Stimulated activated CD4-positive, alpha-beta T cell treated with anti-CD3 and anti-CD28 coated beads, TNF-alpha, amount 100 ng/mL, for 48 hours (primary cell): Measurements from ENCODE around the gene RNF180.
"Not testable (repeated sequence)": the region's sequence is repeated elsewhere in the genome, so short reads cannot be mapped to it uniquely, and the experiment has no call there.

ENCODE experiments used
- DNase-seq, 3 donors: peaks; one replicate each; pipeline ENCODE4 v3.0.0-alpha.2; 2020; ENCODE audit warnings: low read depth in 3 of 3

RNF180 gene

GRCh38 chr5:64180661-64181343 lies 15.2 kb downstream of the RNF180 start:
- DNase-seq = no peak

DNA sequence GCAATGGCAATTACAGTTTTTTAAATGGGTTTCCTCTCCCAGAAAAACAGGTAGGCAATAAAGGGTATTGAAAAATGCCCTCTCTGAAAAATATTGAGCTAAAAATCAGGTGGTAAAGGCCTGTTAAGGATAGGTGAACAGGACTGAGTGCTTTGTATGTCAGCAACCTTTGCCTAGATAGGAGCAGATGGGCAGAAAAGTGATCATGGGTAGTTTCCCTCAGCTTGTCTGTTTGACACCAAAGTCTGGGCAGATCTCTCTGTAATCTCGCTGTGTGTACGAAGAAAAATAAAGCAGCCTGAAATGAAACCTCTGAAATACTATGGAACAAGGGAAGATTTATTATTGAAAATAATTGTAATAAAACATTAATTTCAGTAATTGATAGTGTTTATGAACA lies 15.8 kb downstream of the RNF180 start:
- no peak for DNase-seq

- no peak for DNase-seq
These were observed 18.3 kb downstream of the RNF180 start for GRCh38 chr5:64183956-64184355.

GRCh38 chr5:64184832-64185231 lies 19.2 kb downstream of the RNF180 start:
- DNase-seq = no peak

DNA sequence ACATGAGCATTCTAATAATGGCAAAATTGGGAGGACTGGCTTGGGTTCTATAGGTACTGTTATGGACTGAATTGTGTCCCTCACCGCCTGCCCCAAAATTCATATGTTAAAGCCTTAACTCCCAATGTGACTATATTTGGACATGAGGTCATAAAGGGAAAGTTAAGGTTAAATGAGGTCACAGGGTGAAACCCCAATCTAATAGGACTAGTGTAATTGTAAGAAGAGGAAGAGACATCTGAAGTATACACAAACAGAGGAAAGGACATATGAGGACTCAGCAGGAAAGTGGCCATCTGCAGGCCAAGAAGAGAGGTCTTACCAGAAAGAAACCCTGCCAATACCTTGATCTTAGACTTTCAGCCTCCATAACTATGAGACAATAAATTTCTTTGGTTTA lies 23.1 kb downstream of the RNF180 start:
- no peak for DNase-seq

- no peak for DNase-seq
These were observed 25.1 kb downstream of the RNF180 start for GRCh38 chr5:64190562-64191306.

DNA sequence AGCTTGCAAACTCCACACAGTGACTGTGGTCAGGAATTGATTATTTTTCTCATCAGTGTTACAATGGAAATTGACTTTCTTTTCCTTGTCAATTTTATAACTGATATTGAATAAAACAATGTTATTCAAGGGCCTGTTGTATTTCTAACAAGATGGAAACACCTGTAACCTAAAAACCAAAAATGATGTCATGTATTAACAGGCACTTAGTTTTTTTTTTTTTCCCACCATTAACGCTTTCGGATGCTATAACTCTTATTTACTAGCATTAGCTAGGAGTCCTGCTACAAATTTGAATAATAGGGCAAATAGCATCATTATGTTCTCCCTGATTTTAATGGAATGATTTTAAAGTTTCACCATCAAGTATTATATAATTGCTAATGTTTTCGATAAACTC lies 30.3 kb downstream of the RNF180 start:
- no peak for DNase-seq

DNA sequence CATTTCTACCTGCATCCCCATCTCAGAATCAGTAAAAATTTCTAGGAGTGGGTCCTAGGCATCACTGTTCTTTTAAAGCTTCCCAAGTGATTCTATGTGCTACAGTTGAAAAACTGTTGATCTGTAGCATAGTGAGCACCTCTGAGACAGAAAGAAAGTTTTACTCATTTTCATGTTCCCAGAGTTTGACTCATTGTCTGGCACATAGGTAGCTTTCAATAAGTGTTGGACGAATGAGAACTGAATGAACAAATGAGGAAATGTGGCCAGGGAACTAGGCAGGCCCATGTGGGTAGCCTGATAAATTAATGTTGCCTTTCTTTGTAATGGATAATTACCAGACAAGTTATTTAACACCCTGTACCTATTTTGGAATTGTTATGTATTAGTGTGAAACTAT lies 33.8 kb downstream of the RNF180 start:
- no peak for DNase-seq

- DNase-seq = no peak
These were observed 36.4 kb downstream of the RNF180 start for GRCh38 chr5:64201996-64202395.

DNA sequence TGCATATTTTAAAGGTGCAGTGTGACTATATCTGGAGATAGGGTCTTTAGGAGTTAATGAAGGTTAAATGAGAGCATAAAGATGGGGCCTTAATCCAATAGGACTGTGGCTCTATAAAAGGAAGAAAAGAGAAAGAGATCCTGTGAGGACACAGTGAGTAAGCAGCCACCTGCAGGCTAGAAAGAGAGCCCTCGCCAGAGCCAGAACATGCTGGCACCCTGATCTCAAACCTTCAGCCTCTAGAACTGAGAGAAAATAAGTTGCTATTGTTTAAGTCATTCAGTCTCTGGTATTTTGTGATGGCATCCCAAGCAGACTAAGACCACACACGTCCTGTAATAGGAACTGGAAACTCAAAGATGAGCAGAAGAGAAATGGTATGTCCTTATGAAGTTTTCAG lies 41.0 kb downstream of the RNF180 start:
- no peak for DNase-seq

- no peak for DNase-seq
These were observed 42.3 kb downstream of the RNF180 start for GRCh38 chr5:64207978-64208377.

DNA sequence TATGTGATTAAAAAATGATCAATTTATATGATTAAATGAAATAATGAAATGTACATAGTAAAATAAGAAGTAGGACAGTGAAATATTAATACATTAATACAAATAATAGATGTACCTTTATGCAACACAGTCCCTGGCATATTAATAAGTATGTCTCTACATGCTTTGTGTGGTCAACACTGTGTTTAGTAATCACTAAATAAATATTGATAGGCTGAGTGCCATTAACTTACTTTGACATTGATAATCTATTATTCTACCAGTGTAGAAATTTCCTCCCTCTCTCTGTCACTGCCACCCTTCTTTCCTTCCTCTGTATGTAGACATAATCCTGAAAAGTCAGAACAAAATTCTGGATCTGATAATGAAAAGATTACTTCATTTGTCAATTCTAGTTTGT lies 43.7 kb downstream of the RNF180 start:
- no peak for DNase-seq

DNA sequence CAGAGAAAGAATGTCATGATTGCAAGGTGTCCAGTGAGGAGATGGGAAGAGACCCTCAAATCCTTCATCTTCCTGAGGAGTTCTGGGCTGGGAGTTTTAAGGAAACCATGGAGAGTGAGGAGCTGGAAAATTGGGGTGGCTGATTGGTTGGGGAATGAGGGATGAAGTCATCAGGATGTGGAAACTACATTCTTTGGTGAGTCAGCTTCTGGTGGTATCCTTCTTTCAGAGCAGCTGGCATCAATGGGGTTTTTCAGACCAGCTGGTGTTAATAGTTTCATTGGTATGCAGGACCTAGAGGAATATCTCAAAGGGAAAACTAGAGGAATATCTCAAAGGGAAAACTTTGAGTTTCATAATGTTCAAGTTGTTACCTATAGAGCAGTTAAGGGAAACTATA lies 45.2 kb downstream of the RNF180 start:
- no peak for DNase-seq

DNA sequence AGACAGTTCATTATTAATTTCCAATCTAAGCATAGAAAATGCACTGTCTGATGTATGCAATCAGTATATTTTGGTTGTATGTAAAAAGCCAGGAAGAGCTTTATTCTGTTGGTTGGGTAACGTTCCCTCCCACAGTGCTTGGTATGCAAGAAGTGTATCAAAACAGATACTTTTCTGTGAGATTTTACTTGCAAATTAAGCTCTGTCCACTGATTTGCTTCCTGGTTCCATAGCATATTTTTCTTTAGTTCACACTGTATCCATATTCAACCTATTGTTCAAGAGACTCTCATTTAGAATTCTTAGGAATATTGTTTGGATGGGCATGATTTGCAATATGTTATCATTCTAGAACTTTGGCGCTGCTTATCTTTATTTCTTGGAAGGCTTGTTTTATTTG lies 47.4 kb downstream of the RNF180 start:
- no peak for DNase-seq

GRCh38 chr5:64213531-64213930 lies 47.9 kb downstream of the RNF180 start:
- no peak for DNase-seq

DNA sequence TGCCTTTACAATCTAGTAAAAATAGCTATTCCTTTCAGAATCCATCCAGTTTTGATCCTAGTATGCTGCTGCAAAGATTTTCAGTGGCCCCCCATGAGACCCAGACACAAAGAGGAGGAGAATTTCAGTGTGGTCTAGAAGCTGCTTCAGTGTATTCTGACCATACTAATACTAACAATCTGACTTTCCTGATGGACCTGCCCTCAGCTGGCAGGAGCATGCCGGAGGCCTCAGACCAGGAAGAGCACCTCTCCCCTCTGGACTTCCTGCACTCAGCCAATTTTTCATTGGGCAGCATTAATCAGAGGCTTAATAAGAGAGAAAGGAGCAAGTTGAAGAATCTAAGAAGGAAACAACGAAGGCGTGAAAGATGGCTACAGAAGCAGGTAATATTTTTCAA lies 48.5 kb downstream of the RNF180 start:
- DNase-seq = no peak

GRCh38 chr5:64221911-64222310 lies 56.3 kb downstream of the RNF180 start:
- DNase-seq = no peak

DNA sequence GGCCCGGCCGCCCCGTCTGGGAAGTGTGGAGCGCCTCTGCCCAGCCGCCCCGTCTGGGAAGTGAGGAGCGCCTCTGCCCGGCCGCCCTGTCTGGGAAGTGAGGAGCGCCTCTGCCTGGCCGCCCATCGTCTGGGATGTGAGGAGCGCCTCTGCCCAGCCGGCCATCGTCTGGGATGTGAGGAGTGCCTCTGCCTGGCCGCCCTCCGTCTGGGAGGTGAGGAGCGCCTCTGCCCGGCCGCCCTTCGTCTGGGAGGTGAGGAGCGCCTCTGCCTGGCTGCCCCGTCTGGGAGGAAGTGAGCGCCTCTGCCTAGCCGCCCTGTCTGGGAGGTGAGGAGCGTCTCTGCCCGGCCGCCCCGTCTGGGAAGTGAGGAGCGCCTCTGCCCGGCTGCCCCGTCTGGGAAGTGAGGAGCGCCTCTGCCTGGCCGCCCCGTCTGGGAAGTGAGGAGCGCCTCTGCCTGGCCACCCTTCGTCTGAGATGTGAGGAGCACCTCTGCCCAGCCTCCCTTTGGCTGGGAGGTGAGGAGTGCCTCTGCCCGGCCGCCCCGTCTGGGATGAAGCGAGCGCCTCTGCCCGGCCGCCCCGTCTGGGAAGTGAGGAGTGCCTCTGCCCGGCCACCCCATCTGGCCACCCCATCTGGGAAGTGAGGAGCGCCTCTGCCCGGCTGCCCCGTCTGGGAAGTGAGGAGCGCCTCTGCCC lies 59.8 kb downstream of the RNF180 start:
- not testable (repeated sequence) for DNase-seq

DNA sequence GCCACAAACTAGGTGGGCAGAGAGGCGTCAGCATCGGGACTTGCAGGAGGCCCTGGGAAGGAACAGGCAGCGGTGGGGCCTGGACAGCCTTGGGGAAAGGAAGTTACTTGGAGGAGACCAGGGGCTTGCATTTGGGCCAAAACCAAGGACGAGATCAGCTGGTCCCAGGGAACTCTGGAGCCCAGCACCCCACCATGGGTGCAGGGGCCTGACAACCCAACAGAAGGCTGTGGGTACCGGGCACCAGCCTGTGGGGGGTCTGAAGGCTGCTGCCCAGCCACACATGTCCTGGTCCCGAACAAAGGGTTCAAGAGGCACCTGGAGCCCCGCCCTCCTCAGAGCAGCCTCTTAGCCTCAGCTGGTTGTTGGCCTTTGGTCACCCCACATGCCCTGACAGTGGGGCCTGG lies 61.5 kb downstream of the RNF180 start:
- not testable (repeated sequence) for DNase-seq

- DNase-seq = no peak
These were observed 63.6 kb downstream of the RNF180 start for GRCh38 chr5:64229163-64229774.

- no peak for DNase-seq
These were observed 95.1 kb downstream of the RNF180 start for GRCh38 chr5:64260756-64261155.

GRCh38 chr5:64269164-64269563 lies 103.5 kb downstream of the RNF180 start:
- no peak for DNase-seq

- DNase-seq = no peak
These were observed 107.6 kb downstream of the RNF180 start for GRCh38 chr5:64273276-64273675.
